ENCODE data around the gene ADAM10.

Gene ADAM10

DNA sequence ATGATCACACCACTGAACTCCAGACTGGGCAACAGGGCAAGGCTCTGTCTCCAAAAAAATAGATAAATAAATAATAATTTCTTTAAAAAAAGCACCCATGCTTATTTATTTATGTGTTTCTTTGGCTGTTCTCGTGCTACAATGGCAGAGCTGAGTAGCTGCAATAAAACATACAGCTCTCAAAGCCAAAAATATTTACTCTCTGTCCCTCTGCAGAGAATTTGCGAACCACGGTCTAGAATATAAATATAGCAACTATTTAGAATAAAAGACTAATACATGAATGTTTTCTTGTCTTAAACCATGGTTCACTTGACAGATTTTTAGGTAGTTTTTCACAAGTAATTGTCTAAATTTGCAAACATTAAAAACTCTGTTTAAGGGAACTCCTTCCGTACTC lies 72.7 kb downstream of the ADAM10 start:
- TF ChIP-seq, protein P1, sequence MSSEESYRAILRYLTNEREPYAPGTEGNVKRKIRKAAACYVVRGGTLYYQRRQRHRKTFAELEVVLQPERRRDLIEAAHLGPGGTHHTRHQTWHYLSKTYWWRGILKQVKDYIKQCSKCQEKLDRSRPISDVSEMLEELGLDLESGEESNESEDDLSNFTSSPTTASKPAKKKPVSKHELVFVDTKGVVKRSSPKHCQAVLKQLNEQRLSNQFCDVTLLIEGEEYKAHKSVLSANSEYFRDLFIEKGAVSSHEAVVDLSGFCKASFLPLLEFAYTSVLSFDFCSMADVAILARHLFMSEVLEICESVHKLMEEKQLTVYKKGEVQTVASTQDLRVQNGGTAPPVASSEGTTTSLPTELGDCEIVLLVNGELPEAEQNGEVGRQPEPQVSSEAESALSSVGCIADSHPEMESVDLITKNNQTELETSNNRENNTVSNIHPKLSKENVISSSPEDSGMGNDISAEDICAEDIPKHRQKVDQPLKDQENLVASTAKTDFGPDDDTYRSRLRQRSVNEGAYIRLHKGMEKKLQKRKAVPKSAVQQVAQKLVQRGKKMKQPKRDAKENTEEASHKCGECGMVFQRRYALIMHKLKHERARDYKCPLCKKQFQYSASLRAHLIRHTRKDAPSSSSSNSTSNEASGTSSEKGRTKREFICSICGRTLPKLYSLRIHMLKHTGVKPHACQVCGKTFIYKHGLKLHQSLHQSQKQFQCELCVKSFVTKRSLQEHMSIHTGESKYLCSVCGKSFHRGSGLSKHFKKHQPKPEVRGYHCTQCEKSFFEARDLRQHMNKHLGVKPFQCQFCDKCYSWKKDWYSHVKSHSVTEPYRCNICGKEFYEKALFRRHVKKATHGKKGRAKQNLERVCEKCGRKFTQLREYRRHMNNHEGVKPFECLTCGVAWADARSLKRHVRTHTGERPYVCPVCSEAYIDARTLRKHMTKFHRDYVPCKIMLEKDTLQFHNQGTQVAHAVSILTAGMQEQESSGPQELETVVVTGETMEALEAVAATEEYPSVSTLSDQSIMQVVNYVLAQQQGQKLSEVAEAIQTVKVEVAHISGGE (tag by site-specific recombination; conservative IDR thresholded peaks at IDR 0.05; ENCODE audit: low read depth), result no peak
- TF ChIP-seq, protein P2, sequence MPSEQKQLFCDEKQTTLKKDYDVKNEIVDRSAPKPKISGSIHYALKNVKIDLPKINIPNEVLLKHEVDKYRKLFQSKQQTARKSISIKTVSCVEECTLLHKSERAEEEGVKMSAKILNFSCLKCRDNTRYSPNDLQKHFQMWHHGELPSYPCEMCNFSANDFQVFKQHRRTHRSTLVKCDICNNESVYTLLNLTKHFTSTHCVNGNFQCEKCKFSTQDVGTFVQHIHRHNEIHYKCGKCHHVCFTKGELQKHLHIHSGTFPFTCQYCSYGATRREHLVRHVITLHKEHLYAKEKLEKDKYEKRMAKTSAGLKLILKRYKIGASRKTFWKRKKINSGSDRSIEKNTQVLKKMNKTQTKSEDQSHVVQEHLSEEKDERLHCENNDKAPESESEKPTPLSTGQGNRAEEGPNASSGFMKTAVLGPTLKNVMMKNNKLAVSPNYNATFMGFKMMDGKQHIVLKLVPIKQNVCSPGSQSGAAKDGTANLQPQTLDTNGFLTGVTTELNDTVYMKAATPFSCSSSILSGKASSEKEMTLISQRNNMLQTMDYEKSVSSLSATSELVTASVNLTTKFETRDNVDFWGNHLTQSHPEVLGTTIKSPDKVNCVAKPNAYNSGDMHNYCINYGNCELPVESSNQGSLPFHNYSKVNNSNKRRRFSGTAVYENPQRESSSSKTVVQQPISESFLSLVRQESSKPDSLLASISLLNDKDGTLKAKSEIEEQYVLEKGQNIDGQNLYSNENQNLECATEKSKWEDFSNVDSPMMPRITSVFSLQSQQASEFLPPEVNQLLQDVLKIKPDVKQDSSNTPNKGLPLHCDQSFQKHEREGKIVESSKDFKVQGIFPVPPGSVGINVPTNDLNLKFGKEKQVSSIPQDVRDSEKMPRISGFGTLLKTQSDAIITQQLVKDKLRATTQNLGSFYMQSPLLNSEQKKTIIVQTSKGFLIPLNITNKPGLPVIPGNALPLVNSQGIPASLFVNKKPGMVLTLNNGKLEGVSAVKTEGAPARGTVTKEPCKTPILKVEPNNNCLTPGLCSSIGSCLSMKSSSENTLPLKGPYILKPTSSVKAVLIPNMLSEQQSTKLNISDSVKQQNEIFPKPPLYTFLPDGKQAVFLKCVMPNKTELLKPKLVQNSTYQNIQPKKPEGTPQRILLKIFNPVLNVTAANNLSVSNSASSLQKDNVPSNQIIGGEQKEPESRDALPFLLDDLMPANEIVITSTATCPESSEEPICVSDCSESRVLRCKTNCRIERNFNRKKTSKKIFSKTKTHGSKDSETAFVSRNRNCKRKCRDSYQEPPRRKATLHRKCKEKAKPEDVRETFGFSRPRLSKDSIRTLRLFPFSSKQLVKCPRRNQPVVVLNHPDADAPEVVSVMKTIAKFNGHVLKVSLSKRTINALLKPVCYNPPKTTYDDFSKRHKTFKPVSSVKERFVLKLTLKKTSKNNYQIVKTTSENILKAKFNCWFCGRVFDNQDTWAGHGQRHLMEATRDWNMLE (tag by site-specific recombination; conservative IDR thresholded peaks at IDR 0.05; ENCODE audit: low read depth), result no peak
- CTCF ChIA-PET, result interaction anchor here (0.7 kb wide), 1 partner anchor 94 kb away, joined by 3 read pairs; no protein-coding TSS in a partner anchor
- Histone ChIP-seq H3K9me3 (ENCODE audit: control insufficient read depth, insufficient read depth, low read depth, low read length) (no peaks in the 10 kb centered on the region), H3K4me3 (ENCODE audit: low read depth, low read length) (no peak overlapping the region), H3K4me1 (ENCODE audit: control insufficient read depth, insufficient read depth, low read length) (no peaks in the 10 kb centered on the region), H3K27ac (ENCODE audit: extremely low read depth, low read depth, low read length) (no peak overlapping the region), H3K36me3 (ENCODE audit: control insufficient read depth in 2 of 2, insufficient read depth in 1 of 2, low read length in 2 of 2) (no peaks in the 10 kb centered on the region; a peak in 1 of 3 replicates)
- POLR2A ChIA-PET, result interaction anchor here (0.6 kb wide), 1 partner anchor 11 kb away, joined by 3 read pairs; no protein-coding TSS in a partner anchor

DNA sequence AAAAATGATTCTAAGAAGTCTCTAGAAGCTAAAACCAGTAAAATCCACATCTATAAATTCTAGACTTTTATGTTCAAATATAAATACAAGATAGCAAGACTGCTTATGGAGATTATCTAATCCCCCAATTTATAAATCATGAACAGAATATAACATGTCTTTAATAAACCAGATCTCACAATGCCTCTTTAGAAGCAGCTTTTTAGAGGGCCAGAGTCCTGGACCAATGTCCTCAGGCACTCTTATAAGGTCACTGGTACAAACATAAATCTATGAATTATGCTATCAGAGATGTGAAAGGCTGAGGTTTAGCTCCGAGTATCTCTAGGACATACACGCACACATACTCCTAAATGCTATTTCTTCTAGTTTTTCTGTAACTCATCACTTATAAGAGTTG lies 78.3 kb downstream of the ADAM10 start:
- TF ChIP-seq, protein P3, sequence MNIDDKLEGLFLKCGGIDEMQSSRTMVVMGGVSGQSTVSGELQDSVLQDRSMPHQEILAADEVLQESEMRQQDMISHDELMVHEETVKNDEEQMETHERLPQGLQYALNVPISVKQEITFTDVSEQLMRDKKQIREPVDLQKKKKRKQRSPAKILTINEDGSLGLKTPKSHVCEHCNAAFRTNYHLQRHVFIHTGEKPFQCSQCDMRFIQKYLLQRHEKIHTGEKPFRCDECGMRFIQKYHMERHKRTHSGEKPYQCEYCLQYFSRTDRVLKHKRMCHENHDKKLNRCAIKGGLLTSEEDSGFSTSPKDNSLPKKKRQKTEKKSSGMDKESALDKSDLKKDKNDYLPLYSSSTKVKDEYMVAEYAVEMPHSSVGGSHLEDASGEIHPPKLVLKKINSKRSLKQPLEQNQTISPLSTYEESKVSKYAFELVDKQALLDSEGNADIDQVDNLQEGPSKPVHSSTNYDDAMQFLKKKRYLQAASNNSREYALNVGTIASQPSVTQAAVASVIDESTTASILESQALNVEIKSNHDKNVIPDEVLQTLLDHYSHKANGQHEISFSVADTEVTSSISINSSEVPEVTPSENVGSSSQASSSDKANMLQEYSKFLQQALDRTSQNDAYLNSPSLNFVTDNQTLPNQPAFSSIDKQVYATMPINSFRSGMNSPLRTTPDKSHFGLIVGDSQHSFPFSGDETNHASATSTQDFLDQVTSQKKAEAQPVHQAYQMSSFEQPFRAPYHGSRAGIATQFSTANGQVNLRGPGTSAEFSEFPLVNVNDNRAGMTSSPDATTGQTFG (tag by site-specific recombination; IDR thresholded peaks at IDR 0.05; ENCODE audit: borderline replicate concordance), result no peak
- no peak for TF ChIP-seq ZNF426 (tag by site-specific recombination; IDR thresholded peaks at IDR 0.05)
- TF ChIP-seq ZNF133 (tag by site-specific recombination; IDR thresholded peaks at IDR 0.05), result no peak
- TF ChIP-seq ZNF549 (tag by site-specific recombination; IDR thresholded peaks at IDR 0.05), result no peak
- TF ChIP-seq ZNF624 (tag by site-specific recombination; IDR thresholded peaks at IDR 0.05), result no peak
- TF ChIP-seq SP2 (tag by site-specific recombination; IDR thresholded peaks at IDR 0.05), result no peak
- no peak for TF ChIP-seq GLIS2 (tag by site-specific recombination; IDR thresholded peaks at IDR 0.05)
- no peak for TF ChIP-seq ZNF776 (tag by site-specific recombination; IDR thresholded peaks at IDR 0.05; ENCODE audit: borderline replicate concordance)
- no peak for TF ChIP-seq SCRT2 (tag by site-specific recombination; IDR thresholded peaks at IDR 0.05)
- TF ChIP-seq, protein P4, sequence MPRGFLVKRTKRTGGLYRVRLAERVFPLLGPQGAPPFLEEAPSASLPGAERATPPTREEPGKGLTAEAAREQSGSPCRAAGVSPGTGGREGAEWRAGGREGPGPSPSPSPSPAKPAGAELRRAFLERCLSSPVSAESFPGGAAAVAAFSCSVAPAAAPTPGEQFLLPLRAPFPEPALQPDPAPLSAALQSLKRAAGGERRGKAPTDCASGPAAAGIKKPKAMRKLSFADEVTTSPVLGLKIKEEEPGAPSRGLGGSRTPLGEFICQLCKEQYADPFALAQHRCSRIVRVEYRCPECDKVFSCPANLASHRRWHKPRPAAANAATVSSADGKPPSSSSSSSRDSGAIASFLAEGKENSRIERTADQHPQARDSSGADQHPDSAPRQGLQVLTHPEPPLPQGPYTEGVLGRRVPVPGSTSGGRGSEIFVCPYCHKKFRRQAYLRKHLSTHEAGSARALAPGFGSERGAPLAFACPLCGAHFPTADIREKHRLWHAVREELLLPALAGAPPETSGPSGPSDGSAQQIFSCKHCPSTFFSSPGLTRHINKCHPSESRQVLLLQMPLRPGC (tag by site-specific recombination; IDR thresholded peaks at IDR 0.05), result no peak
- POLR2A ChIA-PET, result no interaction called here
- Histone ChIP-seq H3K4me3 (ENCODE audit: low read depth, low read length) (no peak overlapping the region), H3K4me1 (ENCODE audit: control insufficient read depth, insufficient read depth, low read length) (no peaks in the 10 kb centered on the region), H3K27ac (ENCODE audit: extremely low read depth, low read depth, low read length) (no peak overlapping the region), H3K36me3 (ENCODE audit: control insufficient read depth in 2 of 2, insufficient read depth in 1 of 2, low read length in 2 of 2) (no peaks in the 10 kb centered on the region), H3K9me3 (ENCODE audit: control insufficient read depth, insufficient read depth, low read depth, low read length) (no peaks in the 10 kb centered on the region)
- CTCF ChIA-PET, result no interaction called here

All from HEK293 (cell line).